Inflammatory macrophage (primary cell): ENCODE data around the gene ING1.
A peak's percentile ranks its signal among the peaks of the same experiment; 100 is the strongest.
"Not testable (repeated sequence)": the region's sequence is repeated elsewhere in the genome, so short reads cannot be mapped to it uniquely, and the experiment has no call there.

Source experiments
- DNase-seq, 2 donors: peaks; one replicate each; pipeline ENCODE4 v3.0.0-alpha.2; 2020 to 2022
- total RNA-seq, 18 experiments: gene quantifications; one replicate each; lab custom pipeline; 2026; ENCODE audit warnings: mixed read lengths in 6 of 18, inconsistent platforms in 2 of 18; lab: John Stamatoyannopoulos, UW

The ING1 gene
- 2.2 to 9.6 (median 6.4) reads per million in 18 experiments for total RNA-seq

DNA sequence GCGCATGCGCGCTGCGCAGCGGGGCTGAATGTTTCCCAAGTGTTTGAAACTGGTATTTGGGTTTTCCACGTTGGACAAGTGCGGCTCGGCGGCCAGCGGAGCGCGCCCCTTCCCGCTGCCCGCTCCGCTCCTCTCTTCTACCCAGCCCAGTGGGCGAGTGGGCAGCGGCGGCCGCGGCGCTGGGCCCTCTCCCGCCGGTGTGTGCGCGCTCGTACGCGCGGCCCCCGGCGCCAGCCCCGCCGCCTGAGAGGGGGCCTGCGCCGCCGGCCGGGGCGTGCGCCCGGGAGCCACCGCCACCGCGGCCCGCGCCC lies at the start of gene ING1:
Gene ING1, plus strand, starts transcription at position 59 of the 311 bp plus-strand sequence. CDS start 450 bp downstream, outside the sequence.
- DNase-seq, result no peak

GRCh38 chr13:110664041-110664440 lies 49.5 kb upstream of the ING1 start:
- DNase-seq, result peak; percentile 37 to 55

DNA sequence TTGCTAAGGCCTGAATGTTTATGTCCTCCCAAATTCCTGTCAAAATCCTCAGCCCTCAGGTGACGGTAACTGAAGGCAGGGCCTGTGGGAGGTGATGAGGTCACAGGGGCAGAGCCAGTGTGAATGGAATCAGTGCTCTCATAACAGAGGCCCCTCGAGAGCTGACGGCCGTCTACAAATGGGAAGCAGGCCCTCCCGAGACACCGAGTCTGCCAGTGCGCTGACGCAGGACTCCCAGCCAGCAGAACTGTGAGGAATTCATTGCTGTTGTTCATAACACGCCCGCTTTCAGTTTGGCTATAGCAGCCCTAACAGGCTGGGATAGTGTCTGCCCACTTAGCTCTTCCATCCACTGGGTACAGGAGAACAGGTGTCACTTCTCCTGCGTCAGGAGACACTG lies 48.8 kb upstream of the ING1 start:
- DNase-seq, result no peak

- DNase-seq, result peak; percentile 91 to 96
Measured at GRCh38 chr13:110665491-110666254, 47.8 kb upstream of the ING1 start.

GRCh38 chr13:110666255-110666533 lies 47.3 kb upstream of the ING1 start:
- DNase-seq, result no peak

- no peak for DNase-seq
Measured at GRCh38 chr13:110669036-110669435, 44.5 kb upstream of the ING1 start.

- not testable (repeated sequence) for DNase-seq
Measured at GRCh38 chr13:110669814-110670213, 43.7 kb upstream of the ING1 start.

DNA sequence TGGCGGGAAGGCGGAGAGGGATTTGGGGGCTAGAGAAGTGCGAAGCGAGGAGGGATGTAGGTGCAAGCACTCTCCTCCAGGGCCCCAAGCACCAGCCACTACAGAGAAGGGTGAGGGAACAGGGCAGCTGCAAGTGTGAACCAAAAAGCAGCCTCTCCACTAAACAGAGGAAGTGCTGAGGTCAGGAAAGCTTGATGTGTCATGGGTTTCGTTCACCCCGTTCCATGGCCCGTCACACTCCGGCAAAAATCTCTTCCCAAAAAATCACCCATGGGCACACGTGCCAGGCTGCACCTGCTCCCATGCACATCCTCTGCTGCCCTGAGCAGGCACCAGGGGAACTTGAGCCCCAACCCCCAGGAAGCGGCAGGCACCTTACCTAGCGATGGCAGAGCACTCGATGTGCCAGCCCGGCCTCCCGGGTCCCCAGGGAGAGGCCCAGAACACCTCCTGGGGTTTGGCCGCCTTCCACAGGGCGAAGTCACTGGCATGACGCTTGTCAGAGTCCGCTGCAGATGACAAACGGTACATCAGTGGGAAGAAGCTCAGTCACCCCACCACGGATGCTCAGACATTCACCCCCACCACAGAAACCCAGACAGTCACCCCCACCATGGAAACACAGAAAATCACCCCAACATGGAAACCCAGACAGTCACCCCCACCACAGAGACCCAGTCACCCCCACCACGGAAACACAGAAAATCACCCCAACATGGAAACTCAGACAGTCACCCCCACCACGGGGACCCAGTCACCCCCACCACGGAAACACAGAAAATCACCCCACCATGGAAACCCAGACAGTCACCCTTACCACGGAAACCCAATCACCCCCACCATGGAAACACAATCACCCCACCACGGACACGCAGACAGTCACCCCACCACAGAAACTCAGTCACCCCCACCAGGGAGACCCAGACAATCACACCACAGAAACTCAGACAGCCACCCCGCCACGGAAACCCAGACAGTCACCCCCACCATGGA lies 36.6 kb upstream of the ING1 start:
- DNase-seq, result peak; percentile 48 to 57

DNA sequence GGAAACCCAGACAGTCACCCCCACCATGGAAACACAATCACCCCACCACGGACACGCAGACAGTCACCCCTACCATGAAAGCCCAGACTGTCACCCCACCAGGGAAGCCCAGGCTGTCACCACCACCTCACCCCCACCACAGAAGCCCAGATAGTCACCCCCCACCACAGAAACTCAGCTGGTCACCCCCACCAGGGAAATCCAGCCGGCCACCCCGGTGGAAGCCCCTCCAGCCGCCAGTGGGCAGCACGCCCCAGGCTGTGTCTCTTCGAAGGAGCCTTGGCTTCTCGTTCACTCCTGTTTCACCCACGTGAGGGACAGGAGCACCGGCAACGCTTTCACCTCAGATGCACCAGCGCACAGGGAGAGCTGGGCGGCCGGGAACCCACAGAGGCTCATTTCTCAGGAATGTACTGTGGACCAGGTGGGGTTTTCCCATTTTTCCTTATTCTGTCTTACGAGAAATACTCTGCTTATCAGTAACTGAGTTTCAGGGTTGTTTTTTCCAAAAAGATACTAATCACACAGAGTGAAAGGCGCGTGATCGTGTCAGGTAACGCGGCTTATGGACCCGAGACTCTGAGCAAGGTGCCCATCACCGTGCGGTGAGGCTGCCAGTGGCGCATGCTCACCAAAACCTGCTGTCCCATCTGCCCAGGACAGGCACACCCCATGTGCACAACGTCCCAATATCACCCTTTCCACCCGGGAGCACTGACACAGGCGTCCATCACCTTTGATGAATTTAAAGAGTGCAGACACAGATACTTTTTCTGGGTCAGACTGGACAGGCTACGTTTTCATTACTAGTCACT lies 35.6 kb upstream of the ING1 start:
- DNase-seq, result no peak

GRCh38 chr13:110680852-110681251 lies 32.6 kb upstream of the ING1 start:
- DNase-seq, result peak in 1 of 2 donors; percentile 13

GRCh38 chr13:110681868-110682550 lies 31.5 kb upstream of the ING1 start:
- no peak for DNase-seq

DNA sequence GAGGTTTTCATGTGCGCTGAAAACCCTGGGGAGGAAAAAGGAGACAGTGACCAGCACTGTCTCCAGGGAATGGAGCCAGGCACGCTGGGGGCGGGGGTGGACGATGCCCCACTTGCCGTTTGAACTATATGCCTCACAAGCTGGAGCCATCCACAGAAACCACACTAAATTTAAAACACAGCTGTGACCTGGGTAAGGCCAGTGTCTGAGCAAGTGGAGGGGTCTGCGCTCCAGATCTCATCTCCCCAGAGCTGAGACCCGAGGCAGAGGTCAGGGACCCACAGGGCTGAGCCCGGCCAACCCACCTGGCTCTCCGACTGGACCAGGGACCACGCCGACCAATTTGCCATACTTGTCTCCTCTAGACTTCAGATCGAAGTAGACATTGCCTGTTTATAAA lies 30.8 kb upstream of the ING1 start:
- no peak for DNase-seq

GRCh38 chr13:110683203-110683883 lies 30.2 kb upstream of the ING1 start:
- no peak for DNase-seq

GRCh38 chr13:110683921-110684320 lies 29.6 kb upstream of the ING1 start:
- DNase-seq, result no peak

DNA sequence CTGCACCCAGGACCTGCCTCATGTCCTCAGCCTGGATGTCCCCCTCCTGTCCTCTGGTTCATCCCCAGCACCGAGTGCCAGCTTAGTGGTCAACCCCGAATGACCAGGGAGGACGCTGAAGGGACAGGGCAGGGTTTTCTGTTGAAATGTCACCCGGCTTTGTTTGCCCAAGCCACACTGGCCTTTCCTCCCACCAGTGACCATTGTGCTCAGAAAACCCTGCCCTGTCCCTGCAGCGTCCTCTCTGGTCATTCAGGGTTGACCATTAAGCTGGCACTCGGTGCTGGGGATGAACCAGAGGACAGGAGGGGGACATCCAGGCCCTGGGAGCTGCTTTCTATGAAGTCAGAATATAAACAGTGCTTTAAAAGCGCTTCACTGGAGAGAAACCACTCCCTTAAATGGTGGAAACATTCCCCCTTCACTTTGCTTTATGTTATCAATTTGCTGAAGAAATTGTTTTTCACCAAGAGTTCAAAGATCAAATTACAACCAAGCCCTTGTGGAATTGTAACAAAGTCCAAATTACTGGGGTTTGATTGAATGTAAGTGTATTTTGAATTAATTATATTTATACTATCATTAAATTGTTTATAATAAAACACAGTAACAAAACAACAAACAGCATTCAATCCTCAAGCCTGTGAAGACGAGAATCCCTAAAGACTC lies 29.0 kb upstream of the ING1 start:
- DNase-seq, result no peak

GRCh38 chr13:110685305-110686020 lies 28.0 kb upstream of the ING1 start:
- DNase-seq, result no peak

DNA sequence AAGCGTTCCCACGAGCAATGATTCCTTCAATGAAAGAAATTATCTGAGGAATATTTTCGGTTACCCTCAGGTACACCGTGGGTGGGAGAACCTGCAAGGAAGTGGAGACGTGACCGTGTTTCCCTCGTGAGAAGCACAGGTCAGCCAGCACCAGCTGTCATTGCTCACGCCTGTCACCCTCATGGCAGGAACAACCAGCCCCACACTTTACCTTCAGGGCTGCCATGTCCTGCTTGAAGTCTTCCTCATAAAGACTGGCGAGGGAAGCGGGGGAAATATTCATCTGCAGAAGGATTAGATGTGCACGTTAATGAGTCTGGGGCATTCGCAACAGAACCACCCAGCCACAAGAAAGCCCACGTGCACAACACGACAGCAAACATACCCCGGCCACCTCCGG lies 25.8 kb upstream of the ING1 start:
- no peak for DNase-seq

GRCh38 chr13:110689041-110689440 lies 24.5 kb upstream of the ING1 start:
- DNase-seq, result no peak

GRCh38 chr13:110689711-110690110 lies 23.8 kb upstream of the ING1 start:
- no peak for DNase-seq

GRCh38 chr13:110690516-110690915 lies 23.0 kb upstream of the ING1 start:
- no peak for DNase-seq
